Stimulated activated CD8-positive, alpha-beta memory T cell treated with anti-CD3 and anti-CD28 coated beads, Interleukin-15, amount 100 ng/mL, for 24 hours (primary cell): ENCODE results near the gene PIM1.
A peak's percentile ranks its signal among the peaks of the same experiment; 100 is the strongest.

Source experiments
- DNase-seq: peaks from one replicate; pipeline ENCODE4 v3.0.0-alpha.2; 2020; ENCODE audit warnings: low read depth

The PIM1 gene

GRCh38 chr6:37222125-37222967 lies 52.4 kb downstream of the PIM1 start:
- peak; percentile 38 for DNase-seq

GRCh38 chr6:37222992-37223391 lies 53.0 kb downstream of the PIM1 start:
- DNase-seq: no peak
